Measurements from ENCODE around the gene APOBR.
"Not testable (repeated sequence)": the region's sequence is repeated elsewhere in the genome, so short reads cannot be mapped to it uniquely, and the experiment has no call there.

Gene APOBR

DNA sequence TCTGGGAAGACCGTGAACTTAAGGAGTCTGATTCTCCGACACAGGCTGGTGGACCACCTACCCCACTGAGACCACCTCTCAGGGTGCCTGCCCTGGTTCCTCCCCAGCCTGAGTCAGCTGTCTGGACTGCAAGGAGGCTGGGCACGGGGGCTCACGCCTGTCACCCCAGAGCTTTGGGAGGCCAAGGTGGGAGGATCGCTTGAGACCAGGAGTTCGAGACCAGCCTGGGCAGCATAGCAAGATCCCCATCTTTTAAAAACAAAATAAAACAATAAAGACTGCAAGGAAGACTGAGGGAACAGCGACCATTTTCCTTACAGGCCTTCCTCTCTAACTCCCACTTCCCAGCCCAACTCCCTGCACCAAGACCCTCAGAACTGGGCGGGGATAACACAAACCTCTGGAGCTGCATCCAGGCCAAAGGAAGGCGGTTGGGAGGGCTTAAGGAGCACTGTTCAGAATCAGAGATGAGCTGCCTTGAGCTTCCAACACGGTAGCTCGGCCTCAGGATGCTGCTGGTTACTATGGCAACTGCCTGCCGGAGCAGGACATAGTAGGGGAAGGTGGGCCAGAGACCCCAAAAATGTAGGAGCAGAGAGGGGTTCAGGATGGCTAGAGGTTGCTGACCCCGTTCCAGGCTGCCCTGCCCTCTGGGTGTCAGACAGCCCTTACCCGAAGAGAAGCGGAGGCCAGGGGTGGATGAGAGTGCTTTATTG, 4.4 kb downstream of the APOBR start:
- no peak for DNase-seq

DNA sequence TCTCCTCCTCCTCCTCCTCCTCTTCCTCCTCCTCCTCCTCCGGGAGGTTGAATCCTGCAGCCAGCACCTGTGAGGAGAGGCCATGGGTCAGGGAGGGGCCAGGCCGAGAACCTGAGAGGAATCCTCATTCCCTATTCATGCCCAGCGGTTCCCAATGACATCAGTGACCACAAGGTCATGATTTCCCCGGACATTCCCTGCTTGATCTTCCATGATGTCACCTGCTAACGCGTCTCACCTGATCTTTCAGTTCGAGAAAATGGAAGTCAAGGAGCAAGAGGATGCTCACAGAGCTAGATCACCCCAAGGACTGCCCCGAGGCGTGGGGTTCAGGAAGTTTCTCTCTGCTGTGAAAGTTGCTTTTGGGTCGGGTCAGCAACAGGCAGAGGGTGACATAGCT, 5.4 kb downstream of the APOBR start:
- no peak for DNase-seq

DNA sequence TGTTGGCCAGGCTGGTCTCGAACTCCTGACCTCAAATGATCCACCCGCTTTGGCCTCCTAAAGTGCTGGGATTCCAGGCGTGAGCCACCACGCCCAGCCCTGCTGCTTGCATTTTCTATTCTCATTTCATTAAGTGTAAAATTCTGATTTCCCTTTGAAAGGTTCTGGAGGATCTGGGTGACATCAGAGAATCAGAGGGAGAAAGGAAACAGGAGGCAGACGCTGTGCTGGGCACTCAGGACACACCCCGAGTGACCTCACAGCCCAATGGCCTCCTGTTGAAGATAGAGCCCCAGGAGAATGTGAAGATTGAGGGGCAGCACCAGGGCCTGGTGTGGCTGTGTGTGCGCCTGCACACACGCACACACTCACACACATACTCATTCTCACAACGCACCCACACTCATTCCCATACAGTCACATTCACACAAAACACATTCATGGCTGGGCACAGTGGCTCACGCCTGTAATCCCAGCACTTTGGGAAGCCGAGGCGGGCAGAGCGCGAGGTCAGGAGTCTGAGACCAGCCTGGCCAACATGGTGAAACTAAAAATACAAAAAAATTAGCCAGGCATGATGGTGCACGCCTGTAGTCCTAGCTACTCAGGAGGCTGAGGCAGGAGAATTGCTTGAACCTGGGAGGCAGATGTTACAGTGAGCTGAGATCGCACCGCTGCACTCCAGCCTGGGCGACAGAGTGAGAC, 6.2 kb downstream of the APOBR start:
- DNase-seq = not testable (repeated sequence)

DNA sequence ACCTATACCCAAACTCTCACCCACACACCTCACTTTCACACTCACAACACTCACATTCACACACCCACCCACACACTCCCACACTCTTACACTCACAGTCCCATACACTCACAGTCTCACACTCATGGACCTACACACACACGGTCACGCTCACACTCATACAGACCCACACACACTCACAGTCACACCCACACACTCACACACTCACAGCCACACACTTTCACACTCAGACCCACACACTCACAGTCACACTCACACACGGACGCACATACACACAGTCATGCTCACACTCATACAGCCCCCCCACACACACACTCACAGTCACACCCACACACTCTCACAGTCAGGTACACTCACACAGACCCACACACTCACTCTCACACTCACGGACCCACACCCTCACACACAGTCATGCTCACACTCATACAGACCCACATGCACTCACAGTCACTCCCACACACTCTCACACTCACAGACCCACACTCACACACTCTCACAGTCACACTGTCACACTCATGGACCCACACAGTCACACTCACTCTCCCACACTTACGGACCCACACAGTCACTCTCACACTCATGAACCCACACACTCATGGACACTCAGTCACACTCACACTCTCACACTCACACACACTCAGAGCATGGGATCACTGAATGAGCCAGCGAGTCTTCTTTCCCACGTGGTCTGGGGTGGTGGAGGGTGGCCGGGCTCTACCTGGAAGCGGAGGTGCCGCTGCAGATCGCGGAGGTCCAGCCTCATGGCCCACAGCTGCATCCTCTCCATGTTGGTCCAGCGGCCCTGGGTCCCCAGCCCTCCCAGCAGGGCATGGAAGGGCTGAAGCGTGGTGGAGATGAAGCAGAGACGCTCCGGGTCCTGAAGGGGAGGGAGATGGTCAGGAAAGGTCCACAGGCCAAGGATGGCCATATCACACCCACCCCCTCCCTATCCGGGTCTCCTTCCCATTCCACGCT, 7.1 kb downstream of the APOBR start:
- DNase-seq = no peak

DNA sequence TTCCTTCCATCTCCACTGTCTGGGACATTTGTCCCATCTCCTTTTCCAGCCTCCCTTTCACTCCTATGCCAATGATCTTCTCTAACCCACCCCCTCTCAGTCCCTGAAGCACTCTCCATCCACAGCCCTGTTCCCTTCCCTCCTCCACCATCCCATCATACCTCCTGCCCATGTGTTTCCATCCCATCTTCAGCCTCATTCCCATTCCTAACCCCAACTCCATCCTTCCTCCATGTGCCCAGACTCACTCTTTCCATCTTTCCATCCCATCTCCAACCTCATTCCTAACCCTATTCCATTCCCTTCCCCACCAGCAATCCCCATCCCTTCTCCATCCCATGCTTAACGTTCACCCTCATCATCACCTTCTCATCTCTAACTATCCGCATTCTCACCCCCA, 7.8 kb downstream of the APOBR start:
- no peak for DNase-seq

DNA sequence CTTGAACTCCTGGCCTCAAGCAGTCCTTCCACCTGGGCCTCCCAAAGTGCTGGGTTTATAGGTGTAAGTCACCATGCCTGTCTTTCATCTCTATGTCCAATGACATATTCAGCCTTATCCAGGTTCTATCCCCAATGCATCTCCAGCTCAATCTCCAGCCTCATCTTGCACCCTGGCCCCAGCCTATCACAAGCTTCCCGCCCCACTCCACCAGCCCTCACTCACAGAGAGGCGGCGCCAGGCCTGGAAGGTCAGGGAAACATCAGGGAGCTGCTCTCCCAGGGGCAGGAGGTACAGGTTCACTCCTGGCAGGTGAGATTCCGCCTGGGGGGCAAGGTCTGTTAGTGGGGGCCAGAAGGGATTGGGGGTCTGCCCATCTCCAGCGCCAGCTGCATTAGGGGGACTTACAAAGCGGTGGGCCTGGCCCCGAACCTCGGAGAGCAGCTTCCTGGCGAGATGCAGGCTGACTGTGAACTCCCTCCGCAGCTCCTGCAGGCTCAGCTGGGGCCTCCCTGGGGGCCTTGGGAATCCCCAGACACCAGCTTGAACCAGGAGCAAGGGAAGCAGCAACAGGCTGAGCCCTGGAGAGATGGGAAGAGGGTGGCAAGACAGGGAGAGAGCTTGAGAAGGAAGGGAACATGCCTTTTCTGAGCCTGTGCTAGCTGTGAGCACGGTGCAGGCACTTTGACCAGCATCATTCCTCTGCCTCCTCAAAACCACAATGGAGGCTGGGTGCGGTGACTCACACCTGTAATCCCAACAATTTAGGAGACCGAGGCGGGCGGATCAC, 9.2 kb downstream of the APOBR start:
- no peak for DNase-seq

DNA sequence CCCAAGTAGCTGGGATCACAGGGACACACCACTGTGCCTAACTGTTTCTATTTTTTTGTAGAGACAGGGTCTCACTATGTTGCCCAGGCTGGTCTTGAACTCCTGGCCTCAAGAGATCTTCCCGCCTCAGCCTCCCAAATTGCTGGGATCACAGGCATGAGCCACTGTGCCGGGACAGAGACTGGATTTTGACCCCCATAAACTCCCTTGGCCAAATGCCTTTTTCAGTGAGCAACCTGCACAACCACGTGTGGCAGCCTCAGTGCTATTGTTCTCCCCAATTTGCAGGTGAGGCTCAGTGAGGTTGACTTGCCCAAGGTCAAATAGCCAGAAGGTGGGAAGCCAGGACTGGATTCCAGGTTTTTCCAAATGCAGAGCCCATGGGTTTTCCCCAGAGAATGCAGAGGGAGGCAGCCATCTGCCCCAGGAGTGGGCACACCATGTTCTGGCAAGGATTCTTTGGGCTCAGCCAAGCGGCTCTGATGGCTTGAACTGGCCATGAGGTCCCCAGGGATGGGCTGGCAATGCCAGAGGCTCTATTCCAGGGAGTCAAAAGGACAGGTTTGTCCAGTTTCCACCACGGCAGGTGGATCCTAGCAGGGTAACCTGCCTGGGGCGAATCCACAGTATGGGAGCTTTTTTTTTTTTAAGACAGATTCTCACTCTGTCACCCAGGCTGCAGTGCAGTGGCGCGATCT, 10.4 kb downstream of the APOBR start:
- DNase-seq = no peak

DNA sequence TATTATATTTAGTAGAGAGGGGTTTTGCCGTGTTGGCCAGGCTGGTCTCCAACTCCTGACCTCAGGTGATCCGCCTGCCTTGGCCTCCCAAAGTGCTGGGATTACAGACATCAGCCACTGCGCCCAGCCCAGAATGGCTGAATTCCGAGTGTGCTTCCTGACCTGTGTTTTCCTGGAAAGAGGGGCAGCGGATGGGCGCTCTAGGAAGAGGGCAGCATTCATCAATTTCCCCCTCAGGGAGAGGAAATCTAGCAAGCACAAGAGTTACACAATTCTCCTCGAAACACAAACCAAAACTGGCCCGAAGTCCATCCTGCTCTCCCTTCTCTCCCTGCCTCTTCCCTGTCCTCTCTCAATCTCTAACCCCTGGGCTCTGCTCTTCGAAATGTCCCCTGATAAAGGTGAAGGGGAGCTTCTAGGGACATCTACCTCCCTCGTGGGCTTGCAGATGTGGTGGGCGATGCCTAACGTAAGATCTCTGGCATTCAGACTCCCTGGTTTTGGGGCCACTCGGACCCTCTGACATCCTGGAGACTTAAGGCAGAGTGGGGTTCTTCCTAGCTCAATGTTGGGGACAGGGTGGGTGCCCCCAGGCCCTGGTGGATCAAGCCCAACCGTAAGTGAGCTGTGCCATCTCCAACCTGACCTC, 11.2 kb downstream of the APOBR start:
- no peak for DNase-seq

DNA sequence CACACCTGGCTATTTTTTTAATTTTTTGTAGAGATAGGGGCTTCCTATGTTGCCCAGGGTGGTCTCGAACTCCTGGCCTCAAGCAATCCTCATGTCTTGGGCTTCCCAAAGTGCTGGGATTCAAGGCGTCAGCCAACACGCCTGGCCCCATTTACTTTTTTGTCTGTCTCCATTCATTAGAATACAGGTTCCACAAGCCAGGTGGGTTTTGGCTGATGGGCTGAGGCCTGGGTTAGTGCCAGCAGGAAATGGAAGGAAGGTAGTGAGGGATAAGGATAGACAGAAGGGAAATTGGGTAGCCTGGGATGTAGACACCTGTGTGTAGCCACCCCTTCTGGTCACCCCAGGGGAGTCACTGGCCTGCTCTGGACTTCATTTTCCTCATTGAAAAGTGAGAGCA, 16.6 kb downstream of the APOBR start:
- no peak for DNase-seq

DNA sequence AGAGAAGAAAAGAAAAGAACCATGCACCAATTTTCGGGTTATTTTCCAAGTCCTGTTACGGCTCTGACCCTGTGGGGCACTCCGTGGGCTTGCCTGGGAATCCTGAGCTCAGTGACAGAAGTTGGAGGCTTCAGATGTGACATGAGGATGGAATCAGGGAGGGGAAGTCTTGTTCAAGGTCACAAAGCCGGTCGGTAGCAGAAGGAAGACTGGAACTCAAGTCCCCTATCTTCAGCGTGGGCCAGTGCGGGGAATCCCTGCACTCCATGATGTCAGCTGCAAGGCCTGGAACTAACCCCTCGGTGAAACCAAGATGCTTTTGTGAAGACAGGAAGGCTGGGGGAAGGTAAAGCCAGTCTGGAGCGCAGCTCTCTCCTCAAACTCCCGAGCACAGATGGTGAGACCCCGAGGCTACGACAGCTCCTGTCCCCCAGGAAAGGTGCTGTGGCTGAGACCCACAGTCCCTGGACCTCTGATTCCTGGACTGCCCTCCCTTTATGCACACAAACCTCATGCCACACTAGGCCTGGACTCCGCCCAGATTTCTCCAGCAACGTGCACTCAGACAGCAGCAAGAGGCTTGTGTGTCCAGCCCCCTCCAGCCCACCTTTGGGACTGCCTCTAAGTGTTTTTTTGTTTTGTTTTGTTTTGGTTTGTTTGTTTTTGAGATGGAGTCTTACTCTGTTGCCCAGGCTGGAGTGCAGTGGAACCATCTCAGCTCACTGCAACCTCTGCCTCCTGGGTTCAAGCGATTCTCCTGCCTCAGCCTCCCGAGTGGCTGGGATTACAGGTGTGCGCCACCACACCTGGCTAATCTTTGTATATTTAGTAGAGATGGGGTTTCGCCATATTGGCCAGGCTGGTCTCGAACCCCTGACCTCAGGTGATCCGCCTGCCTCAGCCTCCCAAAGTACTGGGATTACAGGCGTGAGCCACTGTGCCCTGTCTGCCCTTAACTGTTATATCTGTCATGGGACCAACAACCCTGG, 17.7 kb downstream of the APOBR start:
- DNase-seq = no peak

DNA sequence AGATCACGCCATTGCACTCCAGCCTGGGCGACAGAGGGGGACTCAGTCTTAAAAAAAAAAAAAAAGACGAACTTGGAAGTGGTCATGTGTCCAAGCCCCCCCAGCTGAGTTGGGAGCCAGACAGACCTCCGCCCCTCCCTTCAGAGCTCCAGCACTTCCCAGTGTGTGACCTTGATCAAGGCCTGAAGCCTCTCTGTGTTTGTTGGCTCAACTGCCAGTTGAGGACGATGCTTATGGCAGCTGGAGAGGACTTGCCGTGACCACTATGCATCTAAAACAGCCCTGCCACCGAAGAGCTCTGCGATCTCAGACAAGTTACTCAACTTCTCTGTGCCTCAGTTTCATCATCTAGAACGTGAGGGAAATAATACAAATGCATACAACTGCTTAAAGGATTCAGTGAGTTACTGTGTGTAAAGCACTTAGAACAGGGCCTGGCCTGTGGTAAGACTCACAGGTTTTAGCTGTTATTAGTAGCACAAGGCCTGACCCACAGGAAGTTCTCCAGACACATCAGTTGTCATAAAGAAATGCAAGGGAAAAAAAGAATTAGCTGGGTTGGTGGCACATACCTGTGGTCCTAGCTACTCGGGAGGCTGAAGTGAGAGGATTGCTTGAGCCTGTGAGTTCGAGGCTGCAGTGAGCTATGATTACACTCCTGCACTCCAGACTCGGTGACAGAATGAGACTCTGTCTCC, 19.2 kb downstream of the APOBR start:
- DNase-seq = no peak

DNA sequence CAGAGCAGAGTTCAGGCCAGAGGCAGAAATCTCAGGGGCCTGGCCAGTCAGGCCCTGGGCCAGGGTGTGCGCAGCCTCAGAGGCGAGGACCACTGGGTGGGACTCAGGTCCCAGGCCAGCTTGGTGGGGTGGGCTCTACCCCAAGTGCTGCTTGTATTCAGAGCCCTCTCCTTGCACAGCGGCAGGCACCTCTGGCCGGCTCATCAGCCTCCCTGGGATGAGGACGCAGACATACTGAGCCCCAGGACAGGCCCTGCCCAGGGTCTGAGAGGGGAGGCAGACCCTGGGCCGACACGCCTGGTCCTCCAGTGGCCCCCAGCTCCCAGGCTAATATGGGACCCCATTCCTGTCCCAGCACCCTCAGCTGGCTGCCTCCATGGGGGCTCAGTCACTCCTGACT, 19.8 kb downstream of the APOBR start:
- no peak for DNase-seq

DNA sequence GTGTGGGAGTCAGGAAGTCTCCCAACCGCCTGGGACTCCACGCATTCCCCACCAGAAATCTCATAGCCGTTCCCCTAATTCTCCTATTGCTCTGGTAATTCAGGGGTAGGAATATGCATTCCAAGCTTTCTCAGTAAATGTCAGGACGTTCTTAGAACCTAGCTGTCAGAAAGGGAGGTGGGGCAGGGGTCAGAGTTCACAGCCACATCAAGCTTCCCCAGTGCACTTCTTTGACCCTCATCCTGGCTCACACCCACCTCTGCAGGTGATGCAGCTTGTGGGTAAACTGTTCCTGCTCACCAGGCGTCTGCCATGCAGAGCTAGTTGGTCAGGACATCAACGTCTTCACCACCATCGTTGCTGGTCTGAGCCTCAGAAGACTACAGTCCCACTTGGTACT, 26.2 kb downstream of the APOBR start:
- DNase-seq = no peak

DNA sequence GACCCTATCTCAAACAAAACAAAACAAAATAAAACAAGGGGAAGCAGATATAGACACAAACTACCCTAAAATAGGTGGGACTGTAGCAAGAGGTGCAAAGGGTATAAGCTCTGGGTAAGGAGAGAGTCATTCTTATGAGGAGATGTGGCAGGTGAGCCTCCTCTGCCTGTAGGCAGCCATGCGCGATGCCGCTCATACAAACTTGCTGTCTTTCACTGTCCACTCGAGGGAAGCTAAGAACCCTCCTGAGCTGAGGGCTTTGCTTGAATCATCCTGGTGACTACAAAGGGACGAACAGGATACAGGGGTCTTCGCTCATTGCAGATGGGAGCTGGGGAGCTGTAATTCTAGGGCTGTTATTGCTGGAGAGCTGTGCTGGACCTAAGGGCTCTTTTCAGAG, 27.0 kb downstream of the APOBR start:
- DNase-seq = no peak

DNA sequence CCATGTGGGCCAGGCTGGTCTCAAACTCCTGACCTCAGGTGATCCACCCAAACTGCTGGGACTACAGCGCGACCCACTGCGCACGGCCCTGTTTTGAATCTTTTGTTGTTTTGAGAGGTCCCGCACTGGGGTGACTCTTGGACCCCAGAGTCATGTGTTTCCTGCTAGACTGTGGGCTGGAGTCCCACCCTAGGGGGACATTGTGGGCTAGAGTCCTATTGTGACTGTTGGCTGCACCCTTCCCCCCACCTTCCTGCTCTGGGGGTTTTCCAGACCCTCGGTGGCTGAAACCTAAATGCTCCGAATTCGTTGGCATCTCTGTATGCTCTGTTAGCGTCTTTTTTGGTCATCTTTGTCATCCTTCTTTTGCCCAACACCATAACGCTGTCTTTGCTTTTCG, 28.3 kb downstream of the APOBR start:
- no peak for DNase-seq

DNA sequence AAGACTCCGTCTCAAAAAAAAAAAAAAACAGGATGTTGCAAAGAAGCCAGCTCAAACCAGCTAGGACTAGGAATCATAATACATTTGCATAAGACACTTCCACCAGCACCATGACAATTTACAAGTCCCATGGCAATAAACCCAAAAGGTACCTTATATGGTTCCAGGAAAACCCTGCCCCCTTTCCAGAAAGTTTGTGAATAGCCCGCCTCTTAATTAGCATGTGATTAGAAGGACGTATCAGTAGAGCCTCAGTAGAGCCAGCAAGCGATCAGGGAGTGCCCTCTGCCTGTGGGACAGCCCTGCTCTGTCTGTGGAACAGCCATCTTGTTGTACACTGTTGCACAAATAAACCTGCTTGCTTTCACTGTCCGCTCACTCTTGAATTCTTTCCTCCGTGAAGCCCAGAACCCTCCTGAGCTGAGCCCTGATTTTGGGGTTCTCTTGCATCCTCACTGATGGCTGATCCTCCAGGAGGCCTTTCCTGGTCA, 30.3 kb downstream of the APOBR start:
- no peak for DNase-seq

DNA sequence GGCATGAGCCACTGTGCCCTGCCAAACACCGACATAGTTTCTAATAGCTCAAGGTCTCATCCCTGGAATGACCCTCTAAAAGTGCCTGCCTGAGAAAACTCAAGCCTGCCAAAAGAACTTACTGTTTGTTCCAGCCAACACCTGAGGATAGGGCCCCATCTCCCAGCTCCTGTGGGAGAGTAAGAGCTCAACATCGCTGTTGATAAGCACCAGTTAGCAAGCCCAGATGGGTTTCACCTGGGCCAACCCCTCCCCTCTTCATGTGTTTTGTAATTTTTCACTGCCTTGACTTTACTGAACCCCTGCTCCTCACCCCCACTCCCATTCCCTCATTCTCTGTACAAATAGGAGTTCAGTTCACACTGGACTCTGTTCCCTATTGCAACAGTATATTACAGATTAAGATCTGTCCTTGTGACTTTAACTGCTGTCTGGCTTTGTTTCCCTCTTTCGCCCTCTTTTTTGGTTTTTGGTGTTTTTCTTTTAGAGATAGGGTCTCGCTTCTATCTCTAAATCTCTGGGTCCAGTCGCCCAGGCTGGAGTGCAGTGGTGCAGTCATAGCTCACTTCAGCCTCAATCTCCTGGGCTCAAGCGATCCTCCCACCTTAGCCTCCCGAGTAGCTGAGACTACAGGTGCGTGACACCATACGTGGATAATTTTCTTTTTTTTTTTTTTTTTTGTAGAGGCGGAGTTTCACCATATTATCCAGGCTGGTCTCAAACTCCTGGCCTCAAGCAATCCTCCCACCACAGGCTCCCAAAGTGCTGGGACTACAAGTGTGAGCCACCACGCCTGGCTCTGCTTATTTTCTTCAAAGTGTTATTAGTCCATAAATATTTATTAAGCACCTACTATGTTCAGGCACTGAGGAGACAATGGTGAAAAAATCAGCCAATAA, 32.0 kb downstream of the APOBR start:
- no peak for DNase-seq

DNA sequence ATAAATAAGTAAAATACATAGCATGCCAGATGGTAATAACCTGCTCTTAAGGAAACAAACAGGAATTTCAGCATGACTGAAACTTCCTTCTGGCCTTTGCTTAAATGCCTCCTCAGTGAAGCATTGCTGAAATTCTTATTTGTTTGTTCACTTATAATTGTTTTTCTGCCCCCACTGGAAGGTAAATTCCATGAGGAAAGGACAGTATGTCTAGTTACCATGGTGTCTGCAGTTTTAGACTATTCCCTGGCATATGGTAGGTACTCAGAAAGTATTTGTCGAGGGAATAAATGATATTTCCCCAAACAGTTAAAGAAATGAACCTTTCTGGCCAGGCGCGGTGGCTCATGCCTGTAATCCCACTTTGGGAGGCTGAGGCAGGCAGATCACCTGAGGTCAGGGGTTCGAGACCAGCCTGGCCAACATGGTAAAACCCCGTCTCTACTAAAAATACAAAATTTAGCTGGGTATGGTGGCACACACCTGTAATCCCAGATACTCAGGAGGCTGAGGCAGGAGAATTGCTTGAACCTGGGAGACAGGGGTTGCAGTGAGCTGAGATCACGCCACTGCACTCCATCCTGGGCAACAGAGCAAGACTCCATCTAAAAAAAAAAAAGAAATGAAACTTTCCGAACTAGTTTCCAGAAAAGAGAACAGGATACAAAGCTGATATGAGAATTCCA, 32.8 kb downstream of the APOBR start:
- not testable (repeated sequence) for DNase-seq
